Non-pigmented ciliary epithelial cell (primary cell): ENCODE results near the gene AADAC.
"Not testable (repeated sequence)": the region's sequence is repeated elsewhere in the genome, so short reads cannot be mapped to it uniquely, and the experiment has no call there.

Source experiments
- DNase-seq: peaks from one replicate; pipeline ENCODE4 v3.0.0-alpha.2; 2010; ENCODE audit warnings: low read depth

The AADAC gene

GRCh38 chr3:151813799-151814198, at the start of gene AADAC:
Gene AADAC (plus strand): TSS chr3:151814116. CDS start chr3:151814163, 47 bp downstream.
- DNase-seq = no peak

DNA sequence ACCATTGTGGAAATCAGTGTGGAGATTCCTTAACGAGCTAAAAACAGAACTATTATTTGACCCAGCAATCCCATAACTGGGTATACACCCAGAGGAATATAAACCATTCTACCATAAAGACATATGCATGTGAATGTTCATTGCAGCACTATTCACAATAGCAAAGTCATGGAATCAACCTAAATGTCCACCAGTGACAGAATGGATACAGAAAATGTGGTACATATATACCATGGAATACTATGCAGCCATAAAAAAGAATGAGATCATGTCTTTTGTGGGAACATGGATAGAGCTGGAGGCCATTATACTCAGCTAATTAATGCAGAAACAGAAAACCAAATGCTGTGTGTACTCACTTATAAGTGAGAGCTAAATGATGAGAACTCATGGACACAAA, 49.2 kb upstream of the AADAC start:
- DNase-seq = not testable (repeated sequence)

GRCh38 chr3:151765685-151766084, 48.2 kb upstream of the AADAC start:
- DNase-seq = no peak

- no peak for DNase-seq
Observed at GRCh38 chr3:151766454-151766853, 47.5 kb upstream of the AADAC start.

DNA sequence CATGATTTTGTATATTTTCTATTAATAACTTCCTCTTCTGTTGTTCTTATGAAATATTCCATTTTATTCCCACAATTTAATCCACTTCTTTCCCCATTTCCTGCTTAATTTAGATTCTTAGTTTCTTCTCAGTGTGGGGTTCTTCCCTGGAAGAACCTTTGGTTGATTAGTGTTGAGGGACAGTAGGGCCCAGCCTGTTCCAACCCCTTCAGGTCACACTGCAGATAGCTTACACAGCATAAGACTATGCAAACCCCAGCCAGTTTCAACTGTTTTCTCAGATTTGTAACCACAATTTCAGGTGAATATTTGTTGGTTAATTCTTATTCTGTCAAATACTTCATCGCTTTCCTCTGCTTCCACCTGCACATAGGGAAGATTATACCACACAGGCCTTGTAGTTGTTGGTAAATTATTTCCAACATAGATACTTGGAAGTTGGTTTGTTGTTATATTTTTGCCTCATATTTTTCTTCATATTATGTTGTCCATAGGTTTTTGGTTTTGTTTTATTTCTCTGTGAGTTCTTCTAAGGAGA, 45.5 kb upstream of the AADAC start:
- DNase-seq = no peak

GRCh38 chr3:151769175-151769574, 44.7 kb upstream of the AADAC start:
- DNase-seq = no peak

GRCh38 chr3:151770956-151771355, 43.0 kb upstream of the AADAC start:
- no peak for DNase-seq

DNA sequence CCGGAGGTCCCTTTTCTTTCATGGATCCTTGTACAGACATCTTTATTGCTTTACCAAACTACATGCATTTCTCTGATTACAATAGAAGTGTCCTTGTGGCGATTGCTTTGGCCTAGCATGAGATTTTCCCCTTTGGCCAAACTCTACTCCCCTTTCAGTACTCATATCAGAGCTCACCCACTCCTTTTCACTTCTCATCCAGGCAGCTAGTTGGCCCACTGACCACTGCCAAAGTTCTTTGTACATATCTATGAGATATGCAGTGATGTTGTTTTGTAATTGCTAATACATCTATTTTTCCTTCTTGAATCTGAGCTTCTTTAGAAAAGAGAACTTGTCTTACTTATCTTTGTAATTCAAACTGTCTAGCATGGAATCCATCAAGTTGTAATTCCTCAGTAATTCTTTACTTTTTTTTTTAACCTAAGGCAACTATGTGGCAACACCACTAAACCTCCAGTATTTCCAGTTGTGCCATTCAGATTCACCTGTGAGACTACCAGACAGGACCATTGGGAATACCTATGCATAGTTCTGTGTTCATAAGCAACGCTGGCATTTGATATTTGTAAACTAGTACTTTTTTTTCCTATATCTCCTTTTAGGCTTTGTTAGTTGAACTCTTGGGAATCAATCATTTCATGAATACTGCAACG, 41.0 kb upstream of the AADAC start:
- no peak for DNase-seq

- DNase-seq = no peak
Observed at GRCh38 chr3:151774235-151774634, 39.7 kb upstream of the AADAC start.

DNA sequence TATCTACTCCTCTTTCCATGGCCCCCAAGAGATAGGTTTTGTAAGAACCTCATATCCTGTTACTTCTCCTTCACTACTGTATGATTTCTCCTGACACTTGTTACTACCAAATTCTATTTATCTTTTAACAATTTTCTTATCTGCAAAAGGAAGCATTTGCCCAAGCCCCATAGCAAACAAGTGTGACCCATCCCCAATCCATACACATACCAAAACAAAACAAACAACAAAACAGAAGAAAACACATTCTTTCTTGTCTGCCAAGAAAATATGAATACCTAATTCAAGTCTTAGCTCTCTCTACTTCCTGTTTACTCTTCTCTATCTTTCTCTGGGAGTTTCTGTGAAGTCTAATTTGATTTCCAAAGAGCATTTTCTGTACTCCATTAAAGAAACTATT, 39.0 kb upstream of the AADAC start:
- DNase-seq = no peak

GRCh38 chr3:151775314-151776258, 38.3 kb upstream of the AADAC start:
- DNase-seq = no peak

GRCh38 chr3:151776259-151776740, 37.6 kb upstream of the AADAC start:
- no peak for DNase-seq

GRCh38 chr3:151777880-151778279, 36.0 kb upstream of the AADAC start:
- no peak for DNase-seq

- no peak for DNase-seq
Observed at GRCh38 chr3:151787626-151788025, 26.3 kb upstream of the AADAC start.

DNA sequence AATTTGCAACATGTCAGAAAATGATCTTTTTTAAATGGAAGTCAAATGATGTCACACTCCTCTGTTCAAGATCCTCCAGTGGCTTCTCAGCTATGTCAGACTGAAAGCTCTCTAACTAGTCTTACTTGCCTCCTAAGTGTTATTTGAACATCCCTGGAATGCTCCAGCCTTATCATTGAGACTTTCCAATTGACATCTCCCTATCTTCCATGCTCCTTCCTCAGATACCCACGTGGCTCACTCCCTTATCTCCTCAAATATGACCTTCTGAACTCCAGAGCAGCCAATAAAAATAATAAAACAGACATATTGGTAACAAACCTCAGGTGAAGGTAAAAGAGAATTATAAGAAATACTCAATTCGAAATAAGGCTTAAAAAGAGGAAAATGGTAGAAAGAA, 25.5 kb upstream of the AADAC start:
- DNase-seq = no peak

- no peak for DNase-seq
Observed at GRCh38 chr3:151789853-151790463, 24.0 kb upstream of the AADAC start.

DNA sequence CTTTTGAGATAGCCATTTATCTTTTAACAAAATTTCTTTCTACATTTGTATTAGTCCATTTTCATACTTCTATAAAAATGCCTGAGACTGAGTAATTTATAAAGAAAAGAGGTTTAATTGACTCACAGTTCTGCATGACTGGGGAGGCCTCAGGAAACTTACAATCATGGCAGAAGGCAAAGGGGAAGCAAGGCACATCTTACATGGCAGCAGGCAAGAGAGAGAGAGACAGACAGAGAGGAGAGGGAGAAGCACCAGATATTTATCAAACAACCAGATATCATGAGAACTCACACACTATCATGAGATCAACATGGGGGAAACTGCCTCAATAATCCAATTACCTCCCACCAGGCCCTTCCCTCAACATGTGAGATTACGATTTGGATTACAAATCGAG, 23.2 kb upstream of the AADAC start:
- DNase-seq = not testable (repeated sequence)

- DNase-seq = no peak
Observed at GRCh38 chr3:151792411-151792810, 21.5 kb upstream of the AADAC start.

GRCh38 chr3:151793636-151794035, 20.3 kb upstream of the AADAC start:
- DNase-seq = no peak

DNA sequence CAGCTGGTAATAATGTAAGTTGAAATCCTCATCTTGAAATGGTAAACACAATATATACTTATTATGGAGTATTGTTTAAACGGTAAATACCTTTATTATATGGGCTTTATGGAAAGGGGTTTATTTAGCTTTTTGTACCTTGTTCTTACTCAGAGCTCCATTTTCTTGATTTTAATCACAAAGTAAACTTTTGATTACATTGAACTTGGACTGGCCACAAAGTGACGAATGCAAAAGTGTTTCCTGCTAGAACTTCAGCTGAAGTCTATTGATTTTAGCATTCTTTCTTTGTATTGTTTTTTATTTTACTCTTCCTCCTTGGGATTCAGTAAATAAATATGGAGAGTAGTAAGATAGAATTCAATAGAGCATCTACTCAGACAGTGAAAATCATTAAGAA, 19.8 kb upstream of the AADAC start:
- DNase-seq = no peak

DNA sequence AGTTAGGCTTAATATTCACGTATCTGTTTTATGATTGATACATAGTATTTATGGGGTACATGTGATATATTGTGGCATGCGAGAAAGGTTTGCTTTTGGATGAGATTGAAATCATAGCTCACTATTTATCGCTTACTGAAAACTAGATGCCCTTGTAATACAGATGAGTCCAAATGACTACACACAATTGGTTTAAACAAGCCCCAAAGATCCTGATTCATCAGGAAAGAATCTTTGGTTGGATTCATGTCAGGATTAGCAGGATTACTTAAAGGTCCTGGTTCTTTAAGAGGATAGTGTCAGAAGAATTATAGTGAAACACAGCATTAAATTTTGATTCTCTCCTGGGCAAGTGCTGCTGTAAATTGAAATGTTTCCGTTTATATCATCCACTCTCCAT, 18.6 kb upstream of the AADAC start:
- no peak for DNase-seq

DNA sequence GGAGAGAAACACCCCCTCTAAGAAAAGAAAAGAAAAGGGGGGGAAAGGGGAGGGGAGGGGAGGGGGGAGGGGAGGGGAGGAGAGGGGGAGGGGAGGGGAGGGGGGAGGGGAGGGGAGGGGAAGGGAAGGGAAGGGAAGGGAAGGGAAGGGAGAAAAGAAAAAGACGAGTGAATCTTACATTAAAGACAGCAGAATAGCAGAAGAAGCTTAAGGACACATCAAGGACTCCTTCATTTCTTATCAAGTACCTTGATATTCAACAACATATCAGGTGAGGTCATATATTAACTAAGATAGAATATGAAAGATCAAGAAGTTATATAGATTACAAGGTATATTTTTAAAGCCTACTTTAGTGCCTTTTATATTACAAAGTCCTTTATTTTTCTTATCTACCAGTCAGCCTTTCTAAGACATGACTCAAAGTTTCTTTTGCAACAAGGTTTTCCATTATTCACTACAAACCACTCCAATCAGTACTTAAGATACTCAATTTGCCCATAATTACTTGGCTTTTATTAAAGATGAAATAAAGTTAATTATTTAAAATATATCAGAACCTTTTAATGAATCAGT, 17.7 kb upstream of the AADAC start:
- no peak for DNase-seq
